HepG2 (cell line): Measurements from ENCODE around the gene SHLD1. TPM values are rescaled to one million over a fixed set of nuclear protein-coding genes. Genes with fewer than 3 reads are reported as not detected.
A peak's percentile ranks its signal among the peaks of the same experiment; 100 is the strongest.

ENCODE experiments used
- BORCS8-MEF2B ChIP-seq: sonication (generic); formaldehyde crosslinking; IDR thresholded peaks from 2 replicates; pipeline ENCODE4 v1.8.0; 2022; ENCODE audit warnings: mild to moderate bottlenecking, missing genetic modification reagents
- JARID2 ChIP-seq: sonication (generic); formaldehyde crosslinking; IDR thresholded peaks from 2 replicates; pipeline ENCODE4 v1.8.1; 2023; ENCODE audit warnings: missing genetic modification reagents, inconsistent platforms; ENCODE audit not compliant: insufficient replicate concordance
- JUN ChIP-seq: sonication (generic); formaldehyde crosslinking; IDR thresholded peaks from 2 replicates; pipeline ENCODE4 v1.4.0; 2020; ENCODE audit warnings: mild to moderate bottlenecking, missing genetic modification reagents
- KLF12 ChIP-seq: sonication (generic); formaldehyde crosslinking; IDR thresholded peaks from 2 replicates; pipeline ENCODE4 v1.4.0; 2020; ENCODE audit warnings: missing genetic modification reagents, borderline replicate concordance
- MTA3 ChIP-seq: sonication (generic); formaldehyde crosslinking; IDR thresholded peaks from 2 replicates; pipeline ENCODE4 v1.4.0; 2020; ENCODE audit warnings: missing genetic modification reagents
- NR2F1 ChIP-seq, 2 experiments: fragments of 450-650 bp in 1 of 2; formaldehyde crosslinking in 1 of 2; IDR thresholded peaks; 2 replicates each; pipeline versions ENCODE4 v1.5.0 to v1.6.1; 2016 to 2020; ENCODE audit warnings: mild to moderate bottlenecking in 1 of 2, missing compliant biosample characterization in 1 of 2, missing genetic modification reagents in 1 of 2, moderate library complexity in 1 of 2
- PHF5A ChIP-seq: IDR thresholded peaks from one replicate; pipeline ENCODE4 v1.6.1; 2018; ENCODE audit warnings: low read depth, missing genetic modification reagents; ENCODE audit not compliant: unreplicated experiment
- PITX1 ChIP-seq: sonication (generic); formaldehyde crosslinking; IDR thresholded peaks from 2 replicates; pipeline ENCODE4 v1.5.1; 2020; ENCODE audit warnings: mild to moderate bottlenecking, missing genetic modification reagents
- PPARG ChIP-seq: conservative IDR thresholded peaks from 2 replicates; pipeline ENCODE4 v1.6.1; 2016; ENCODE audit warnings: missing biosample characterization, missing genetic modification reagents
- SALL2 ChIP-seq: sonication (generic); formaldehyde crosslinking; IDR thresholded peaks from 2 replicates; pipeline ENCODE4 v1.8.1; 2023; ENCODE audit warnings: mild to moderate bottlenecking, missing genetic modification reagents, inconsistent platforms
- SRF ChIP-seq: IDR thresholded peaks from 2 replicates; pipeline ENCODE4 v1.6.1; 2011; ENCODE audit warnings: mild to moderate bottlenecking, low read depth, low read length, moderate library complexity
- STAG1 ChIP-seq: sonication (generic); formaldehyde crosslinking; IDR thresholded peaks from 2 replicates; pipeline ENCODE4 v1.4.0; 2020; ENCODE audit warnings: missing genetic modification reagents
- TGIF2 ChIP-seq: IDR thresholded peaks from 2 replicates; pipeline ENCODE4 v1.6.1; 2016; ENCODE audit warnings: control low read depth, missing compliant biosample characterization
- THYN1 ChIP-seq: sonication (generic); formaldehyde crosslinking; IDR thresholded peaks from 2 replicates; pipeline ENCODE4 v1.8.1; 2023; ENCODE audit warnings: low read depth, mild to moderate bottlenecking, moderate library complexity, missing genetic modification reagents, borderline replicate concordance
- ZBTB20 ChIP-seq: sonication (generic); formaldehyde crosslinking; IDR thresholded peaks from 2 replicates; pipeline ENCODE4 v1.8.1; 2023; ENCODE audit warnings: missing genetic modification reagents, low read depth, mild to moderate bottlenecking, borderline replicate concordance
- ZMAT3 ChIP-seq: sonication (generic); formaldehyde crosslinking; conservative IDR thresholded peaks from 2 replicates; pipeline ENCODE4 v1.7.0; 2021; ENCODE audit warnings: missing genetic modification reagents
- ZNF138 ChIP-seq: sonication (generic); formaldehyde crosslinking; IDR thresholded peaks from 2 replicates; pipeline ENCODE4 v1.5.0; 2020; ENCODE audit warnings: mild to moderate bottlenecking, low read depth, missing genetic modification reagents
- ZNF296 ChIP-seq: sonication (generic); formaldehyde crosslinking; conservative IDR thresholded peaks from 2 replicates; pipeline ENCODE4 v1.5.0; 2020; ENCODE audit warnings: mild to moderate bottlenecking, missing genetic modification reagents
- ZNF337 ChIP-seq: sonication (generic); formaldehyde crosslinking; IDR thresholded peaks from 2 replicates; pipeline ENCODE4 v1.5.1; 2020; ENCODE audit warnings: missing genetic modification reagents, low read depth, mild to moderate bottlenecking, borderline replicate concordance
- ZNF839 ChIP-seq: sonication (generic); formaldehyde crosslinking; IDR thresholded peaks from 2 replicates; pipeline ENCODE4 v1.4.0; 2020; ENCODE audit warnings: missing genetic modification reagents, mild to moderate bottlenecking, borderline replicate concordance
- ZNF891 ChIP-seq: sonication (generic); formaldehyde crosslinking; IDR thresholded peaks from 2 replicates; pipeline ENCODE4 v1.5.0; 2020; ENCODE audit warnings: mild to moderate bottlenecking, missing genetic modification reagents
- polyA plus RNA-seq, 8 experiments: library from polyadenylated mRNA; depleted of rRNA in 3 of 8; stranded (reverse) in 7 of 8; unstranded in 1 of 8; fragments of >200 nt; fragmentation: Illumina TruSeq in 4 of 8; extraction: Trizol in 4 of 8; gene quantifications; 2 replicates each; pipeline versions ENCODE4 v1.2.1 to v1.2.3, GENCODE V29; 2011 to 2016; ENCODE audit warnings: low read depth in 4 of 8, missing spikeins in 1 of 8, mixed read lengths in 1 of 8; ENCODE audit not compliant: insufficient read depth in 1 of 8
- total RNA-seq, 5 experiments: library from RNA; depleted of rRNA; stranded (reverse); fragments of >200 nt; fragmentation: Illumina TruSeq; extraction: Trizol; gene quantifications; 2 replicates each; pipeline ENCODE4 v1.2.3, GENCODE V29; 2016; ENCODE audit warnings: low read depth in 1 of 5
- TF ChIP-seq, protein P1 (sequence below): IDR thresholded peaks from 2 replicates; pipeline ENCODE4 v1.6.1; 2016; ENCODE audit warnings: missing genetic modification reagents, missing compliant biosample characterization
- TF ChIP-seq, protein P2 (sequence below): sonication (generic); formaldehyde crosslinking; IDR thresholded peaks from 2 replicates; pipeline ENCODE4 v1.5.0; 2020; ENCODE audit warnings: missing genetic modification reagents, mild to moderate bottlenecking, borderline replicate concordance
- TF ChIP-seq, protein P3 (sequence below): sonication (generic); formaldehyde crosslinking; IDR thresholded peaks from 2 replicates; pipeline ENCODE4 v1.4.0; 2020; ENCODE audit warnings: missing genetic modification reagents
- TF ChIP-seq, protein P4 (sequence below): sonication (generic); formaldehyde crosslinking; IDR thresholded peaks from 2 replicates; pipeline ENCODE4 v1.4.0; 2020; ENCODE audit warnings: mild to moderate bottlenecking, missing genetic modification reagents

Gene SHLD1
- total and polyA plus RNA-seq, 2 of the 13 experiments (the other 11 are each of a cell fraction or from before 2014, with no cell fraction given) = 8.9 to 10.0 TPM

DNA sequence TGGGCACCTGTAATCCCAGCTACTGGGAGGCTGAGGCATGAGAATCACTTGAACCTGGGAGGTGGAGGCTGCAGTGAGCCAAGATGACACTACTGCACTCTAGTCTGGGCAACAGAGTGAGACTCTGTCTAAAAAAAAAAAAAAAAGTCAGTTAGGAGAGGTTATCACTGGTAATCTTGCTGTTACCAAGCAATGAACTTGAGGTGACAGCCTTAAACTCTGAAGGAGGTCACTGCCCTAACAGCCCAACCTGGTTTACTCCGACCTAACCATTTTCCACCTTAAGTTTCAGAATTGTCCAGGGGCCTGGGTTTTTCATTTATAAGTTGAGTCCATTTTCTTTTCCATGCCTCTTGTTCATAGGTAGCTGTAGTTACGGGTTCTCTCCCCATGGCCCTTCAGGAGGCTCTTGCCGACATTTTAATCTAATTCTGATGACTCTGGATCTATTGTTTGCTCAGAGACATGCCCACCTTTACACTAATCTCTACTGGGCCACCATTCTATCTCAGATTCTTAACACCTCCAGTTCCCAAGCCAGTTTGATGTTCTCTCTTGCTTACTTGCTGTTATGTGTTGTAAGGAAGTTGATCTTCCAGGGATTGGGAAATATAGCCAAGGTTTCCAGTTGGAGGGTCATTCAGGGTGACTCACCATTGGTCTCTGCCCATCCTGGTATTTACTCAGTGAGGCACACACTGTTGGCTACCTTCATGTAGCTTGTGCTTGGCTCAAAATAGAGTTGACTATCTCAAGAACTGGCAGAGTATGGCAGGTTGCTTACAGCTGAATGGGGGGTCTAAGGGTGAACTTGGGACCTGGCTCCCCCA, 29.1 kb downstream of the SHLD1 start (continued):
- 0 out of 2 replicates have a peak, but pooled peaks have one; percentile 47 for TF ChIP-seq THYN1 (CRISPR knock-in tag)
- no peak for TF ChIP-seq ZNF138 (CRISPR knock-in tag)
- no peak; the same call in 1 of the 2 replicates for TF ChIP-seq ZMAT3 (CRISPR knock-in tag)
- TF ChIP-seq ZNF839 (CRISPR knock-in tag) = no peak
- peak; percentile 78; the same call in 1 of the 2 replicates for TF ChIP-seq TGIF2 (CRISPR knock-in tag)
- no peak for TF ChIP-seq ZNF296
- no peak for TF ChIP-seq KLF12 (CRISPR knock-in tag)
- no peak for TF ChIP-seq ZNF891 (CRISPR knock-in tag)
- TF ChIP-seq, protein P1, sequence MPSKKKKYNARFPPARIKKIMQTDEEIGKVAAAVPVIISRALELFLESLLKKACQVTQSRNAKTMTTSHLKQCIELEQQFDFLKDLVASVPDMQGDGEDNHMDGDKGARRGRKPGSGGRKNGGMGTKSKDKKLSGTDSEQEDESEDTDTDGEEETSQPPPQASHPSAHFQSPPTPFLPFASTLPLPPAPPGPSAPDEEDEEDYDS (CRISPR knock-in tag) = peak; percentile 79
- TF ChIP-seq ZBTB20 (CRISPR knock-in tag) = peak; percentile 53; the same call in 1 of the 2 replicates
- peak; percentile 79 for TF ChIP-seq PPARG
- TF ChIP-seq PITX1 = peak; percentile 81
- TF ChIP-seq, protein P2, sequence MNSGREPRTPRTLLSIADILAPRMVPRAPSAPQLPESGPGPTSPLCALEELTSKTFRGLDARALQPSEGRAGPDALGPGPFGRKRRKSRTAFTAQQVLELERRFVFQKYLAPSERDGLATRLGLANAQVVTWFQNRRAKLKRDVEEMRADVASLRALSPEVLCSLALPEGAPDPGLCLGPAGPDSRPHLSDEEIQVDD (CRISPR knock-in tag) = no peak
- TF ChIP-seq BORCS8-MEF2B (CRISPR knock-in tag) = no peak
- peak; percentile 59; the same call in 1 of the 2 replicates for TF ChIP-seq SALL2 (CRISPR knock-in tag)
- no peak for TF ChIP-seq MTA3 (CRISPR knock-in tag)
- TF ChIP-seq NR2F1 (CRISPR knock-in tag; IDR thresholded peaks at IDR 0.05) = peak; percentile 72 to 81
- no peak for TF ChIP-seq SRF
- no peak for TF ChIP-seq JARID2 (CRISPR knock-in tag)
- peak; percentile 91 for TF ChIP-seq PHF5A (CRISPR knock-in tag)
- TF ChIP-seq STAG1 (CRISPR knock-in tag) = peak; percentile 33; the same call in 1 of the 2 replicates
- TF ChIP-seq, protein P3, sequence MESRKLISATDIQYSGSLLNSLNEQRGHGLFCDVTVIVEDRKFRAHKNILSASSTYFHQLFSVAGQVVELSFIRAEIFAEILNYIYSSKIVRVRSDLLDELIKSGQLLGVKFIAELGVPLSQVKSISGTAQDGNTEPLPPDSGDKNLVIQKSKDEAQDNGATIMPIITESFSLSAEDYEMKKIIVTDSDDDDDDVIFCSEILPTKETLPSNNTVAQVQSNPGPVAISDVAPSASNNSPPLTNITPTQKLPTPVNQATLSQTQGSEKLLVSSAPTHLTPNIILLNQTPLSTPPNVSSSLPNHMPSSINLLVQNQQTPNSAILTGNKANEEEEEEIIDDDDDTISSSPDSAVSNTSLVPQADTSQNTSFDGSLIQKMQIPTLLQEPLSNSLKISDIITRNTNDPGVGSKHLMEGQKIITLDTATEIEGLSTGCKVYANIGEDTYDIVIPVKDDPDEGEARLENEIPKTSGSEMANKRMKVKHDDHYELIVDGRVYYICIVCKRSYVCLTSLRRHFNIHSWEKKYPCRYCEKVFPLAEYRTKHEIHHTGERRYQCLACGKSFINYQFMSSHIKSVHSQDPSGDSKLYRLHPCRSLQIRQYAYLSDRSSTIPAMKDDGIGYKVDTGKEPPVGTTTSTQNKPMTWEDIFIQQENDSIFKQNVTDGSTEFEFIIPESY (CRISPR knock-in tag) = peak; percentile 85
- TF ChIP-seq ZNF337 (CRISPR knock-in tag) = peak; percentile 89; the same call in 1 of the 2 replicates
- TF ChIP-seq JUN (CRISPR knock-in tag) = peak; percentile 97
- TF ChIP-seq, protein P4, sequence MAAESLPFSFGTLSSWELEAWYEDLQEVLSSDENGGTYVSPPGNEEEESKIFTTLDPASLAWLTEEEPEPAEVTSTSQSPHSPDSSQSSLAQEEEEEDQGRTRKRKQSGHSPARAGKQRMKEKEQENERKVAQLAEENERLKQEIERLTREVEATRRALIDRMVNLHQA (CRISPR knock-in tag) = no peak
